Fibroblast of skin of abdomen (primary cell): ENCODE measurements around the gene PRKCA.

Experiments used
- DNase-seq: peaks from one replicate; pipeline ENCODE4 v3.0.0-alpha.2; 2013

Gene PRKCA

DNA sequence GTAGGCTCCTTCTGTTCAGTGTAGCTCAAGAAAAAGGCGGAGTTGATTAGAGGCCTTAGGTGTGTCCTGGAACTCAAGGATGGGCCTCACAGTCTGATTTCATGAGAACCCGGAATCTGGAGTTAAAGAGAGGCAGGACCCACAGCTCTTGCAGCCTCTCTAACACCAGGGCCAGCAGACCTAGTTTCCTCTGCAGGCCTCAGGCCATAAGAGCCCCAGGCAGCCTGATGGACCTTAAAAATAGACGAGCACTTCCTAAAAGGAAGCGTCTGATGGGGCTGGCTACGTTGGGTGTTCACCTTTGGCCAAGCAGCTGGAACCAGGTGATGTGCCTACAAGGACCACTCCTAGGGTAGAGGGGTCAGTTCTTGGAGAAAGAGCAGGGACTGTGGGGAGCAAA lies 540.1 kb downstream of the PRKCA start:
- no peak for DNase-seq

DNA sequence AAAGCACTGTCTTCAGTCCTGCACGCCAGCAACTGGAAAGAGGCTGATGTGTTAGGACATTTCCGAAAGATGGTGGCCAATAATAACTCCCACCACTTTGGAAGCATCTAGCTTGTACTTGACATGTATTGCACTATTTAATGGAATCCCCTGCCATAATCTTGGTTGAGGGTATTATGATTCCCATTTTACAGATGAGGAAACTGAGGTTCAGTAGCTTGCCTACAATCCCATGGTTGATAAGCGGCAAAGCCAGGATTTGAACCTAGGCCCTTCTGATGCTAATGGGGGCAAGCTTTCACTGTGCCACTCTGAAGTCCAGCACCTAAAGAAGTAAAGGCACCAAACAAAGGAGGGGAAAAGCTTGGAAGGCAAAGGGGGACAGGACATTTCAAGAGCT lies 540.5 kb downstream of the PRKCA start:
- DNase-seq, result no peak

DNA sequence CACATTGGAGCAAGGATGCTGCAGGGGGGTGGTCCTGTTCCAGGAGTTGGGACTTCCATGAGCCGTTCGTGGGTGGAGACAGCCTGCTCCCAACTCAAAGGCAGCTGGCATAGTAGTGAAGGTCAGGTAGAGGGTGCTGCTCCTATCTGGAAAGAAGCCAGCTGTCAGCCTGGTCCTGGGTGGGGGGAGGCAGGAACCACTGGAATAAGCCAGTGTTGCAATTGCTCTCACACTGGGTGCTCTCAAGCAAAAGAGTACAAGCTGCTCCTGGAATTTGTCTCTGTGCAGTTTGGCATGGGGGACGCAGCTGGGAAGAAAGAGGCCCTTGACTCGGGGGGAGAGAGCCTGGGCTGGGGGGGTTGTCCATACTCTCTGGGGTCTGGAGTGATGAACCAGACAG lies 541.2 kb downstream of the PRKCA start:
- no peak for DNase-seq

DNA sequence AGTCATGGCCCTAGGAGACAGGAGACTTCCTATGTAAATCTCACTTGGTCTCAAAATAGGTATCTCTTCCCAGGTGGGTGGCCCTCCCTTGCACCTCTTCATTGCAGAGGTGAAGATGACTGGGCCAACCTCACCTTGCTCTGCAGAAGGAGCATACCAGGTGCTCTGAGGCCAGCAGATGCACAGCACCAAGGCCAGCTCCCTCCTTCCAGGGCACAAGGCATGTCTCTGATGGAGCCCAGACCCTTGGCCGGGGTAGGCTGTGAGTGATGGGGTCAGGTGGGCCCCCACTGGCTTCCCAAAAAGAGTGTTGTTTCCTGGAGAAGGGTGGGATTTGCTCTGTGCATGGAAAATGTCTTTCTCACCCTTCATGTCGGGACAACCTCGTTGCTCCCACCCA lies 545.3 kb downstream of the PRKCA start:
- no peak for DNase-seq

DNA sequence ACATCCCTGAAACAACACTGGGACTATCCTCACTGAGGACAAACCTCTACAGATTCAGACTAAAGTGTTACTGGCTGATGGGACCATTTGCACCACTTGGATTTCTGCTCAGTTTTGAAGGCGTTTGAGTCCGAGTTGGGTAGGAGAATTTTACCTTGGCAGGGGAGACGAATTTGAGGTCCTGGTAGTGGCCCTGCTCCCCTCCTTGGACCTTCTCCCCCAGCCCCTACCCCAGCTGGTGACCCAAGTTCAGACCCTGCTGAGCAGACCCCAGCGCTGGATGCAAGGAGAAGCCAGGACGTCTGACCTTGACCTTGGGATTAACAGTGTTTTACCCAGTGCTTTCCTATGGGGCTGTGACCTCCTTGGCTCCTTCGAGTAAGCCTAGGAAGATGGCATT lies 546.1 kb downstream of the PRKCA start:
- DNase-seq, result no peak

DNA sequence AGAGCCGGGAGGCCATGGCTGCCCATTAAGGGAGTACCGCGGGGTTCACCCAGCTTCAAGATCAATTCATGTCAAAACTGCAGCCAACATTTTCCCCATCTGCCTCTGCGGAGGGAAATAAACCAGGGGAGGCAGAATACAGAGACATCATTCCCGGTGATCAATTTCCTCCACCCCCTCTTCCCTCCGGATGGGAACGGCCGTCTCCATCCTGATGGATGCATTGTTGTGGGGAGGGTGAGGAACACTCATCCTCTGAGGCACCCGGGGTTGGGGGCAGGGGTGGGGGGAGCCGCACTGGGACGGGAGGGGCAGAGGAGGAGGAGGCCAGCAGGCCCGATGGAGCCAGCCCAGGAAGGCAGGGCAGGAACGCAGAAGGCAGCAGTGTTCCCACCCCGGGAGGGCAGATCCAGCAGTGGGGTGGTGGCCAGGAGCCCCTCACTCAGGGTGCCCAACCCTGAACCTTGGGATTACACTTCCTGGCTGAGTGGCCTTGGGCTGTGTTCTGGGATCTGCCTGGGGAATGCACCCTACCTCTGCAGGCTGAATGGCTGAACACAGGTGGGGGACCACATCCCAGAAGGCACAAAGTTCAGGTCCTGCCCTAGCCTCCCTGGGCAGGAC lies 546.7 kb downstream of the PRKCA start:
- no peak for DNase-seq

DNA sequence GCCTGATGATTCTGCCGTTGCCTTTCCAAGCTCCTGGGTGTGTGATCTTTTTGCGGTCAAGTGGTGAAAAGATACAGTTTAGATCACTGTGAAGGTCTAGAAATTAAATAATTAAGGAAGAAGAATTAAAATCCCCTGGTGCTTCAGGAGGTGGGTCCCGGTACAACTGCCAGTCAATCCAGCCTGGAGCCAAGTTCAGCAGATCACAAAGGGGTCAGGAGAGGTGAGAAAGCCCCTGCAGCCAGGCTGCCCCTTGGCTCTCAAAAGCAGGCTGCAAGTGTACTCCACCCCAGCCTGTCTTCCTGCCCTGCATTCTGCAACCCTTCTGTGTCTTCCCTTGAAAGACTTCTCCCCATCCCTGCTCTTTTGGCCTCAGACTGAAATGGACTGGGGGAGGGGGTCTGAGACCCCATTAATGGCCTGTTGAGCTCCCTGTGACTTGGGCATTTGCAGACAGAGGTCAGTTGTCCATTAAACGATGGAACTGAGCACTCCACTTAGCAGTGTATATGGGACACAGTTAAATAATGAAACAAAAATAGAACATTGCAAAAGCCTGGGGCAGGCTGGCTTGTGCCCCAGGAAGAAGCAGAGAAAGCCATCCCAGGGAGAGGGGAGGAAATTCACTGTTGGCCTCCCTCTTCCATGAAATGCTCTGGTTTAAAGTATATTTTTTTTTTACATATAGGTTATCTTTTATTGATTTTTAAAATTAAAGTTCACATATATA lies 547.6 kb downstream of the PRKCA start:
- no peak for DNase-seq

DNA sequence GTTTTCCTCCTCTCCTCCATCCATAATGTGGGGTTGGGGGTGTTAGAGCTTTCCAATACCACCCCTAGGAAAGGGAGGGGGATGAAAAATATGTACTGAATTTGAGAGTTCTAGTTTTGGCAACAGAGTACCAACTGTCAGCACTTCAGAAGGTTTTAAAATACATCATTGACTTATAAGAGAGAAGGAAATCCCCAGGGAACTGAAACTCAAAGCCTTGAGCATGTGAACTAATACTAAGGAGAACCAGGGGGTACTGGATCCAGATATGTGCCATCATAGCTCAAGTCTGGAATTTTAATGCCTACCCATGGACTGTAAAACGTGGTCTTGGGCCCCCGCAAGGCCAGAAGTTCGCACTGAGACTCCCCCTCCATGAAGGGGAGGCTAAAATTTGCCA lies 548.3 kb downstream of the PRKCA start:
- no peak for DNase-seq

DNA sequence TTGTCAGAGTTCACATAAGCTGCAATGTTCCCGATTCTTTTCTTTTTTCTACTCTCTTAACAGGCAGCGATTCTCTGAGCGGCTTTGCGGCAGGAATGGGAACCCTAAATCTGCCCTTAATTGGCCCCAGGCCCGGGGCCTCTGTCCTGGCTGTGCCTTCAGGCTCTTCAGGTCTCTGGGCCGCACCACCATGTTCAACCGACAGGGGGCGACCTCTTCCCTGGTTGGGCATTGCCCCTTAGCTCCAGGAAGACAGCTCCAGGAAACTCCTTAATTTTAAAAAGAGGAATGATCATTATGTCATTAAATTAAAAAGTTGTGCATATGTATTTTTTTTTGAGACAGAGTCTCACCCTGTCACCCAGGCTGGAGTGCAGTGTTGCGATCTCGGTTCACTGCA lies 552.8 kb downstream of the PRKCA start:
- no peak for DNase-seq

DNA sequence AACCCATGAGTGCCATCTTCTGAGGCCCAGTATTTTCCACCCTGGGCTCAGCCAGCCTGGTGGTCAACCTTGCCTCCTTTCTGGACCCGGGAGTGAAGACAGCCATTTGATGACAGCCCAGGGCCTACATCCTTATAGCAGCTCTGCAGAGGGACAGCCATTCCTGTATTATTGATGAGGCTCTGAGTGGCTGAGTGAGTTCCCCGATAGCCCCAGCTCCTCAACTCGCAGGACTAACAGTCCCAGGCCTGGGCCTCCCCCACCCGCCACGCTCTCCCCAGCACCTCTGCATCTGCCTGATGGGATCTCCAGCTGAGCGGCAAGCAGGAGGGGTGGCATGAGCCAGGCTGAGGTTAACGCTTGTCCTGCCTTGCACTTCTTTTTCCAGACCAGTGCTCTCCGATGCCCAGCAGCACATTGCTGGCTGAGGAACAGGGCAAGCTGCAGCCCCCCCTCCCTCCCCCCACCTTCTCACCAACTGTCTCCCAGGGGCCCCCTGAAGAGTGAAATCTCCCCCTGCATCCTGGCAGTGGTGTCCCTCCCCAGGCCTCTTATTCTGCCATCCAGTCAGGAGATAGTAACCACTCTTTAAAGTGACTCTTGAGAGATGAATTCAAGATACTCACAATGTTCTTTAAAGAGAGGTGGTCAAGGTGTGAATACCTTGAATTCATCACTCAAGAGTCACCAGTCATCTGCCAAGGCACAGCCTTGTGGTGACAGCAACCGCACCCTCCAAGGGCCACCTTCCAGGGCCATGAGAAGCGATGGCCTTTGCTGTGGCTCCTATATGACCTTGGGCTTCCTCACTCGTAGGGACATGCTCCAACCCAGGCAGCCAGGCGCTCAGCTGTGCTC lies 556.0 kb downstream of the PRKCA start:
- no peak for DNase-seq

DNA sequence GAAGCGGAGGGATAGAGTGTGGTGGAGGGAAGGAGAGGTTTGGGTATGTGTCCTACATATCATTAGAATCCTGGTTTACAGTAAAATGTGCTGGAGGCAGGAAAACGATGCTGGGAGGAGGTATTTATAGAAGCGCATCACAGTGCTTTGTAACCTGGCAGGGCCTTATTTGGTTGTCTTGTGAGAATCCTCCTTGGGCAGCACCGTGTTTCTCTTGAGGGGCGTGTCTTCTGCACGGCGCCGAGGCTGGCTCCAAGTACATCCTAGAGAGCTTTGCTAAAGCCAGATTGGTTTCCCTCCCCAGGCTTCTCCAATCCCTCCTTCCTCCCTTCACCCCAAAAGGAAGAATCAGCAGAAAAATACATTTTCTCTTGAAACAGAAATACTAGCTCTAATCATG lies 556.9 kb downstream of the PRKCA start:
- DNase-seq, result no peak

DNA sequence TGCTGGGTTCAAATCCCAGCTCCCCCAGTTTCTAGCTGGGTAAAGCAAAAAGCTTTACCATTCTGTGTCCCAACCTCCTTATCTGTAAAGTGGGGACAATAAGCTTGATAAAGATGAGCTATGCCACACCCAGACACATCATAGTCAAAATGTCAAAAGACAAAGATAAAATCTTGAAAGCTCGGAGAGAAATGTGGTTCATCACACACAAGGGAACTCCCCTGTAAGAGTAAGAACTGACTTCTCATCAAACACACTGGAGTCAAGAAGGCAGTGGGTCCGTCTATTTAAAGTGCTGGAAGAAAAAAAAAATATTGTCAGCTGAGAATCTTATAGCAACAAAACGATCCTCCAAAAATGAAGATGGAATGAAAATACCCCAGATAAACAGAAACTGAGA lies 557.8 kb downstream of the PRKCA start:
- DNase-seq, result no peak
